Measurements from ENCODE around the gene PMEL. TPM values are rescaled to one million over a fixed set of nuclear protein-coding genes. Genes with fewer than 3 reads are reported as not detected.

The PMEL gene
- total and polyA plus RNA-seq, 9 of the 15 experiments (the other 6 are each of a cell fraction or from before 2014, with no cell fraction given): 0.36 to 2.0 (median 0.98) TPM

GRCh38 chr12:55997535-55997859, 31.7 kb upstream of the PMEL start:
- intact Hi-C loops (cut with micrococcal nuclease) (loop anchor here (1.0 kb wide), 2 partner anchors 24 to 44 kb away; partner anchors contain the start of genes IKZF4 and RPS26), in situ Hi-C loops (cut with MboI) (loop anchor here (5.0 kb wide), 1 partner anchor 35 kb away; no protein-coding TSS in a partner anchor)
- H3K9ac ChIP-seq (ENCODE audit: insufficient read depth in 1 of 2, low read depth in 2 of 2, low read length in 2 of 2): peak overlapping the region; percentile 83 to 94
- H3K4me3 ChIP-seq: peak overlapping the region; percentile 60
- no peaks in the 10 kb centered on the region for H3K9me3 ChIP-seq (replicated peaks; ENCODE audit: control insufficient read depth, insufficient read depth, low read depth, low read length)
- H2AFZ ChIP-seq (ENCODE audit: low read depth, low read length): peak overlapping the region; percentile 77
- peaks cover 33% of the 10 kb centered on the region for H3K36me3 ChIP-seq (ENCODE audit: control insufficient read depth, insufficient read depth, low read length)
- peak overlapping the region; percentile 100 for H3K4me2 ChIP-seq (ENCODE audit: insufficient read depth, low read length)
- no peak for FAIRE-seq
- H3K27me3 ChIP-seq (ENCODE audit: control insufficient read depth in 2 of 2, insufficient read depth in 2 of 2, low read length in 2 of 2): no peaks in the 10 kb centered on the region
- CTCF ChIA-PET (ENCODE audit: low intra/inter-chr PET ratio): interaction anchor here (2.3 to 3.7 kb wide), 2 partner anchors 32 to 44 kb away, joined by 20 to 35 read pairs; partner anchors contain the start of gene RPS26
- 0% methylated on average over 5 of the region's 5 CpGs for WGBS (ENCODE audit: insufficient coverage, low coverage, missing lambda C conversion rate)
- peaks cover 4 to 20% of the 10 kb centered on the region in 2 experiments; a peak in 4 of 5 replicates for H3K4me1 ChIP-seq (replicated peaks in 1 of 2; ENCODE audit: control insufficient read depth in 2 of 2, insufficient read depth in 2 of 2, low read length in 2 of 2)
- POLR2A ChIA-PET: interaction anchor here (0.7 to 5.1 kb wide), 13 partner anchors 9 to 281 kb away, joined by 3 to 31 read pairs (median 4); partner anchors contain the start of genes BLOC1S1, IKZF4, MYL6 and ORMDL2
- H3K79me2 ChIP-seq (ENCODE audit: control insufficient read depth, insufficient read depth, low read length): peaks cover 19% of the 10 kb centered on the region
- no TSS peak for BruUV-seq (replicated peaks)
- DNase-seq (ENCODE audit: extremely low read depth in 1 of 4, low spot score in 3 of 4): no peak
- H3K27ac ChIP-seq (ENCODE audit: extremely low read depth, low read depth, low read length): peak overlapping the region; percentile 77
- H4K20me1 ChIP-seq (replicated peaks; ENCODE audit: control insufficient read depth, insufficient read depth, low read length): no peaks in the 10 kb centered on the region
- ATAC-seq: peak; percentile 14
- no peaks in the 10 kb centered on the region for H3K9me1 ChIP-seq (ENCODE audit: control insufficient read depth, insufficient read depth, low read length)
- peak; percentile 86; the same call in 1 of the 2 replicates for TF ChIP-seq PHB (CRISPR knock-in tag; IDR thresholded peaks at IDR 0.05)
- no peak for TF ChIP-seq ZNF592 (IDR thresholded peaks at IDR 0.05)
- no peak for TF ChIP-seq SAFB2 (IDR thresholded peaks at IDR 0.05; ENCODE audit: borderline replicate concordance, low read depth, low read length, severe bottlenecking)
- no peak for TF ChIP-seq FOSL1 (tag; conservative IDR thresholded peaks at IDR 0.05)
- TF ChIP-seq PTBP1 (IDR thresholded peaks at IDR 0.05; ENCODE audit: low read depth, low read length): no peak
- TF ChIP-seq CBFB (CRISPR knock-in tag; IDR thresholded peaks at IDR 0.05): 0 out of 2 replicates have a peak, but pooled peaks have one; percentile 36
- no peak for TF ChIP-seq C11orf30 (IDR thresholded peaks at IDR 0.05; ENCODE audit: low read depth)
- no peak for TF ChIP-seq ETS2 (tag; IDR thresholded peaks at IDR 0.05; ENCODE audit: borderline replicate concordance, poor library complexity, severe bottlenecking)
- 0 out of 2 replicates have a peak, but pooled peaks have one; percentile 33 for TF ChIP-seq ZFPM2 (CRISPR knock-in tag; IDR thresholded peaks at IDR 0.05)
- peak; percentile 36; the same call in 1 of the 2 replicates for TF ChIP-seq ZBTB9 (CRISPR knock-in tag; IDR thresholded peaks at IDR 0.05)
- no peak; the same call in 1 of the 2 replicates for TF ChIP-seq MAX (CRISPR knock-in tag; IDR thresholded peaks at IDR 0.05)
- TF ChIP-seq ZNF655 (CRISPR knock-in tag; IDR thresholded peaks at IDR 0.05): no peak
- TF ChIP-seq NBN (IDR thresholded peaks at IDR 0.05; ENCODE audit: low read depth): no peak
